ENCODE results near the gene DENND5B. TPM values are rescaled to one million over a fixed set of nuclear protein-coding genes. Genes with fewer than 3 reads are reported as not detected.

The DENND5B gene
- total and polyA plus RNA-seq, 4 donors = 4.5 to 23.1 (median 9.3) TPM

- H3K9ac ChIP-seq (ENCODE audit: low read depth in 1 of 2, low read length in 2 of 2) = no peak overlapping the region
- H3K4me3 ChIP-seq (ENCODE audit: low read depth in 1 of 3, low read length in 3 of 3) = no peak overlapping the region
- no peaks in the 10 kb centered on the region for H3K27me3 ChIP-seq (ENCODE audit: control insufficient read depth in 4 of 4, insufficient read depth in 4 of 4, low read length in 3 of 4)
- WGBS = 97% methylated on average over 4 of the region's 4 CpGs
- no peak for DNase-seq (ENCODE audit: low spot score)
- peaks cover 2 to 9% (median 7%) of the 10 kb centered on the region in 4 donors for H3K4me1 ChIP-seq (ENCODE audit: control insufficient read depth in 4 of 4, insufficient read depth in 4 of 4, low read length in 3 of 4)
- no peak overlapping the region for H3K27ac ChIP-seq (ENCODE audit: low read depth in 1 of 2, low read length in 2 of 2)
- no peaks in the 10 kb centered on the region for H3K9me3 ChIP-seq (ENCODE audit: control insufficient read depth in 4 of 4, low read length in 3 of 4)
- TF ChIP-seq YY1 (IDR thresholded peaks at IDR 0.05) = no peak
- TF ChIP-seq EGR1 (IDR thresholded peaks at IDR 0.05; ENCODE audit: low read depth in 2 of 2) = no peak
- TF ChIP-seq FOXA1 (IDR thresholded peaks at IDR 0.05) = no peak
- TF ChIP-seq ATF3 (IDR thresholded peaks at IDR 0.05) = no peak
- no peak for TF ChIP-seq TAF1 (conservative IDR thresholded peaks at IDR 0.05)
- TF ChIP-seq RXRA (IDR thresholded peaks at IDR 0.05) = no peak
- TF ChIP-seq CTCF (IDR thresholded peaks at IDR 0.05; ENCODE audit: low read depth, low read length, missing input control) = no peak
- TF ChIP-seq MAX (IDR thresholded peaks at IDR 0.05) = no peak
- no peak for TF ChIP-seq HNF4G (IDR thresholded peaks at IDR 0.05)
- no peak for TF ChIP-seq HNF4A (conservative IDR thresholded peaks at IDR 0.05)
- no peak for TF ChIP-seq JUND (IDR thresholded peaks at IDR 0.05)
- no peak for TF ChIP-seq FOXA2 (IDR thresholded peaks at IDR 0.05)
- no peak for TF ChIP-seq ZBTB33 (IDR thresholded peaks at IDR 0.05)
- TF ChIP-seq REST (IDR thresholded peaks at IDR 0.05) = no peak
- TF ChIP-seq SP1 (IDR thresholded peaks at IDR 0.05) = no peak
- TF ChIP-seq RAD21 (IDR thresholded peaks at IDR 0.05) = no peak
- no peaks in the 10 kb centered on the region for H3K36me3 ChIP-seq (ENCODE audit: control insufficient read depth in 4 of 4, insufficient read depth in 3 of 4, low read depth in 1 of 4, low read length in 3 of 4)
Measured at GRCh38 chr12:31514912-31515311, 76.0 kb downstream of the DENND5B start.

- no peaks in the 10 kb centered on the region for H3K4me1 ChIP-seq (ENCODE audit: control insufficient read depth in 4 of 4, insufficient read depth in 4 of 4, low read length in 3 of 4)
- WGBS = 94% methylated on average over 4 of the region's 4 CpGs
- H3K27ac ChIP-seq (ENCODE audit: low read depth in 1 of 2, low read length in 2 of 2) = no peak overlapping the region
- no peak overlapping the region for H3K4me3 ChIP-seq (ENCODE audit: low read depth in 1 of 3, low read length in 3 of 3)
- no peak for DNase-seq (ENCODE audit: low spot score)
- H3K9ac ChIP-seq (ENCODE audit: low read depth in 1 of 2, low read length in 2 of 2) = no peak overlapping the region
- no peaks in the 10 kb centered on the region for H3K36me3 ChIP-seq (ENCODE audit: control insufficient read depth in 4 of 4, insufficient read depth in 3 of 4, low read depth in 1 of 4, low read length in 3 of 4)
- H3K9me3 ChIP-seq (ENCODE audit: control insufficient read depth in 4 of 4, low read length in 3 of 4) = no peaks in the 10 kb centered on the region
- H3K27me3 ChIP-seq (ENCODE audit: control insufficient read depth in 4 of 4, insufficient read depth in 4 of 4, low read length in 3 of 4) = no peaks in the 10 kb centered on the region
- no peak for TF ChIP-seq HNF4G (IDR thresholded peaks at IDR 0.05)
- TF ChIP-seq REST (IDR thresholded peaks at IDR 0.05) = no peak
- no peak for TF ChIP-seq JUND (IDR thresholded peaks at IDR 0.05)
- no peak for TF ChIP-seq NR2F2 (IDR thresholded peaks at IDR 0.05)
- no peak for TF ChIP-seq FOXA2 (IDR thresholded peaks at IDR 0.05)
- TF ChIP-seq SP1 (IDR thresholded peaks at IDR 0.05) = no peak
- no peak for TF ChIP-seq RXRA (IDR thresholded peaks at IDR 0.05)
- no peak for TF ChIP-seq MAX (IDR thresholded peaks at IDR 0.05)
- TF ChIP-seq GABPA (IDR thresholded peaks at IDR 0.05 in 1 of 2, conservative IDR thresholded peaks at IDR 0.05 in 1 of 2) = no peak
- TF ChIP-seq FOXA1 (IDR thresholded peaks at IDR 0.05) = no peak
- TF ChIP-seq TAF1 (conservative IDR thresholded peaks at IDR 0.05) = no peak
- TF ChIP-seq RAD21 (IDR thresholded peaks at IDR 0.05) = no peak
- TF ChIP-seq ATF3 (IDR thresholded peaks at IDR 0.05) = no peak
- no peak for TF ChIP-seq YY1 (IDR thresholded peaks at IDR 0.05)
- TF ChIP-seq HNF4A (conservative IDR thresholded peaks at IDR 0.05) = no peak
Measured at GRCh38 chr12:31510034-31510433, 80.9 kb downstream of the DENND5B start.

Measured in liver (tissue), 9 donors.